Left hindlimb (tissue), 1 donor: ENCODE measurements around the gene SLC18A3.

ENCODE experiments used
- DNase-seq: peaks from one replicate; pipeline ENCODE4 v3.0.0-alpha.2; 2018

The SLC18A3 gene

DNA sequence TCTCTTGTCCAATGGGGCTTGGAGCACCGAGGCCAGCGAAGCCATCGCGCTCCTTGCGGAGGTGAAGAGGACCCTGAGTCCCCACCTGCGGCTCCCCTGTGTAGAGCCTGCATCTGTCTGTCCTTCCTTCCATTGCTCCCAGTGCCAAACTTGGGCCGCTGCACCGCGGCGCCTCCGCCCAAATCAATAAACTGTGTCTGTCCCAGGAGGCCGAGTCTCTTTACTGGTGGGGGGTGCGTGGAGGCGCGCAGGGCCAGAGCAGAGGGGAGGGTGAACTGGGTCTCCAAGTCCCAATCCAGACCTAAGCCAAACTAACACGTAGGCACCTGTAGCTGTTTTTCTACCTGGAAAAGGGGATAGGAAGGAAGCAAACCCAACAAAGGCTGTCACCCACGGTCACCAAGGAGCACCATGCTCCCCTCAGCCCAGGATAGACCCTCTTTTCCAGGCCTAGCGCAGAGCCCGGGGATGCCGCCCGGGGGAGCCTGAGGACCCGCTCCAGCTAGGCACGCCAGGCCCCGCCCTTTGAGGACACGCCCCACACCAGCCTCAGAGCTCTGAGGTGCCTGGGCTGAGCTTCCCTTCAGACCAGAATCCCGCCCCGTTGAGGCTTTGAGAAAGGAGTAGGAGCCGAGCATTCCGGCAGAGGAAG, 2.5 kb downstream of the SLC18A3 start:
- DNase-seq: no peak

DNA sequence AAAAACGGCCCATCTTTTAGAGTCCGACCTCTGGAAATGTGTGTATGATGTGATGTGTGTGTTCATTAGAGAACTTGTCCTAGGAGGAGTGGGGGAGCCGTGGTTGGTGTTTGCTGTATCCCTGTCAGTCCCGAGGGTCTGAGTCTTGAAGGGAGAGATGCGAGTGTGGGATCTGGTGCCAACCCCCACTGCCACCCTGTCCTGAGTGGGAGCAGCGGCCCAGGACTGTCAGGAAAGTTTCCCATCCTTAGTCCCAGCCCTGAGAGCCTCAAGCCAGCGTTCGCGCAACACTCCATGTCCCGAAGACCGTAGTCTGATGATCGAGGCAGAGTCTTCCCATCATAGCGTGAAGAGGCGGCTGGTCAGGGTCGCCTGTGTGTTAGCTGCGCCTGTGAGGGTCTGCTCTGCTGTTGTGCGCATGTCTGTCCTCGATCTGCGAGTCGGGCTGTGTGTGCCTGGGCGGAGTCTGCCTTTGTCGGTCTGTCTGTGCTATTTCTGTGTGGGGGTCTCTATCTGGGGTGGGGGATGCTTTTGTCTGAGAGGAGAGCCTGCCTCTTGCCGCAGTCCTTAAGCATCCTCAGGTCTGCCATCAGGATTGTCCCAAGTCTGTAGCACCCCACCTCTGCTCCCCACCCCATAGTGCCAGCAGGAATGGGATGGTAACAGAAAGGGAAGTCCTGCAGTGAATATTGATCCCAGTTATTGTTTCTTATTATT, 3.2 kb downstream of the SLC18A3 start:
- DNase-seq: no peak

DNA sequence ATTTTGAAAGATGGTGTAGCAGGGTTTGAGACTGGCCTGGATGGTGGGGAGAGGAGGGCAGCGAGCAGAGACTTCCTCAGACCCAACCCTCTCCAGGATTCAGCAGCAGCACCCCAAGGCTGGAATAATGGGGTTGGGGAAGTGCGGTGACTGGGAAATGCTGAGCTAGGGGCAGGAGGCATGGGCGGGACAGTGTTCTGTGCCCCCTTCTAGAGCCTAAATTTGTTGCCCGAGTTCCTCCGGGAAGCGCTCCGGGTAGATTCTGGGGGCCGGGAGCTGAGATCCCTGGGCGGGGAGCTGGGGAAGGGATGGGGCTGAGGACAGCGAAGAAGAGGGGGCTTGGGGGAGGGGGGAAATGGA, 3.8 kb downstream of the SLC18A3 start, which contains the start of gene CHAT:
Gene CHAT, plus strand, starts transcription at position 156 of the 360 bp plus-strand sequence. Its CDS starts 153 bp downstream, at position 309.
- no peak for DNase-seq

DNA sequence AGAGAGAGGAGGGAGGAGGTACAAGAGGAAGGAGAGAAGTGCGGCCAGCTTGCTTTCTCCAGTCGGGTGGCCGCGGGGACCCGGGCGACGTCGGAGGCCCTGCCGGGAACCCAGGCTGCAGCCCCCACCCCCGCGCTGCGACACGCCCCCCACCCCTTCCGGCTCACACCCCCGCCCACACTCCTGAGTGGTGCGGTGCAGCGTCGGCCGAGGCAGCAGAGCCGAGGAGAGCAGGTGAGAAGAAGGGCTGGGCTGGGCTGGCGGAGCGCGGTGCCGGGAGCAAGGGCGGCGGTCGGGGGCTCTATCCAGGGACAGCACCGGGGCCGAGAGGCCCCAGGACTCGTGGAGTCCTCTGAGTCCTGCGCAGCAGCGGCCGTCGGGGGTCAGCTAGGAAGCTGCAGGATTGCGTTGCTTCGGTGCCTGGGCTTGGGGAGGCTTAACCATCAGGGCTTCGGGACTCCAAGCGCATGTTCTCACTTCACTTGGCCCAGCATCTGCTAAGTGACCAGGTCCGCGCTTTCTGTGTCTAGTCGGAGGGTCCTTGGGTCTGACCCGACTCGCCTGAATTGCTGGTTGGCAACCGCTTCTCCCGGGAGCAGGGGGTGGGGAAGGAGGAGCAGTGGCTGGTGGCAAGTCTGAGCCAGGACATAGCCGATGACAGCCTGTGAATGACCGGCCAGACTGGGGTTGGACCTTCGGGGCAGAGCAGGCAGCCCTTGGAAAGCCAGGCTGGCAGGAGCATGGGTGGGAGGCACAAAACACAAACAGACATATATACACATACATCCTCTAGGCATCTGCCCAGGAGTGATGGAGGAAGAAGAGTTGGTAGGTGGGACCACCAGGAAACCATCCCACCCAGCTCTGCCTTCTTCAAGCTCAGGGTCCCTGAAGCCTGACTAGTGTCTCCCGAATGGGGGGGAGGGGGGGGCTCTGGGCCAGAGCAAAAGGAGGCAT, 4.4 kb downstream of the SLC18A3 start:
- no peak for DNase-seq

DNA sequence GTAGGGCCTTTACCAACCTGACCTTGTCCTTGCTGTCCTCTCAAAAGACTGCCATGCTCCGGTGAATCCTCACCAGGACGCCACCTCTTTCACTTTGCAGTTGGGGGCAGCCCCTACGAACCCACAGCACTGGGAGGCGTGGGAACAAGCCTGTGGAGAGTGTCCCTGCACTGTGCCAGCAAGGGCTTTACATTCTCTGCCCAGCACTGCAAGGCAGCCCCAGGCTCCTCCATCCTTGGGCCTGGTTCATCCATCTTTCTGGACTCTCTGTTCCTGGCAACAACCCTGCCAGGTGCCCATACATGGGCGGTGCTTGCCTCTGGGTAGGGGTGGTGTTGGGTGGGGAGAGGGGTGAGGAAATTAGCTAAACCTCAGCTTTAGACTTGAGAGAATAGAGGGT, 5.1 kb downstream of the SLC18A3 start:
- DNase-seq: no peak

DNA sequence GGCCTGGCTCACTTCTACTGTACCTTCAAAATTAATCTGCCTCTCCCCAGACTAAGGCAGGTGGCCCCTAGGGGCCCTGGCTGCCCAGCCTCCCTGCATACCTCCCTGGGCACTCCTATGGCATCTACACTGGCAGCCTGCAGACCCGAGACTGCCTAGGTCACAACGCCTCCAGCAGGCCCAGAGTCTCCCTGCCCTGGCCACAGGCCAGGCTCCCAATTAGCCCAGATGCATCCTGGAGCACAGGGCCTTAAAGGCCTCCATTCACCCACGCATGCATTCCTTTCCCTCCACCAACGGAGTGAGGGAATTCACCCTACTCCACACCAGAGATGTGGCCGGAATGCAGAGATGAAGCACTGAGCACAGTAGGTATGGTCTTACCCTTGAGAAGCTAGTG, 5.6 kb downstream of the SLC18A3 start:
- no peak for DNase-seq

DNA sequence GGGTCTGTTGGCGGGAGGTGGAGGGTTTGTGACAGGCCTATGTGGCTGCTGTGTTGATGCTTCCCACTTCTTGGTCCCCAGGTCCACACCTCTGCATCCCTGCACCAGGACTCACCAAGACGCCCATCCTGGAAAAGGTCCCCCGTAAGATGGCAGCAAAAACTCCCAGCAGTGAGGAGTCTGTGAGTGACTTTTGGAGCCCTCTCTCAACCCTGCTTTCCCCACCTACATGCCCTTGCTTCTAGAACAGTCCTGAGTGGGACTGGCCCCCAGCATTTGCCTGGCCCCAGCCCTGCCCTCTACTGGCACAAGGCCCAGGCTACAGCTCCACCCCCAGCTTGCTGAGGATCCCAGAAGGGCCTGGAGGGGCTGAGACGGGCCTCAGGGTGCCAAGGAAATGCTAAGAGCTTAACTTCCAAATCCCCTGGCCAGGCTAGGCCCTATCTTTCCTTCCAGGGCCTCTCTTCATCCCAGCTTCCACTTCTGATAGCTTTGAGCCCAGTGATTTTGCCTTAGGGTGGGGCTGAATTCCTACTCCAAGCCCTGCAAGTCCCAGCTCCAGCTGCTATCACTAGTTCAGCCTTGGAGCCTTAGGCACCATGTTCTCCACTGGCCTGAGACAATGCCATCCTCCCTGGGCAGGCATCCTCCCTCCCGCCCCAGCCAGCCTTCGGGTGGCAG, 6.5 kb downstream of the SLC18A3 start:
- no peak for DNase-seq

DNA sequence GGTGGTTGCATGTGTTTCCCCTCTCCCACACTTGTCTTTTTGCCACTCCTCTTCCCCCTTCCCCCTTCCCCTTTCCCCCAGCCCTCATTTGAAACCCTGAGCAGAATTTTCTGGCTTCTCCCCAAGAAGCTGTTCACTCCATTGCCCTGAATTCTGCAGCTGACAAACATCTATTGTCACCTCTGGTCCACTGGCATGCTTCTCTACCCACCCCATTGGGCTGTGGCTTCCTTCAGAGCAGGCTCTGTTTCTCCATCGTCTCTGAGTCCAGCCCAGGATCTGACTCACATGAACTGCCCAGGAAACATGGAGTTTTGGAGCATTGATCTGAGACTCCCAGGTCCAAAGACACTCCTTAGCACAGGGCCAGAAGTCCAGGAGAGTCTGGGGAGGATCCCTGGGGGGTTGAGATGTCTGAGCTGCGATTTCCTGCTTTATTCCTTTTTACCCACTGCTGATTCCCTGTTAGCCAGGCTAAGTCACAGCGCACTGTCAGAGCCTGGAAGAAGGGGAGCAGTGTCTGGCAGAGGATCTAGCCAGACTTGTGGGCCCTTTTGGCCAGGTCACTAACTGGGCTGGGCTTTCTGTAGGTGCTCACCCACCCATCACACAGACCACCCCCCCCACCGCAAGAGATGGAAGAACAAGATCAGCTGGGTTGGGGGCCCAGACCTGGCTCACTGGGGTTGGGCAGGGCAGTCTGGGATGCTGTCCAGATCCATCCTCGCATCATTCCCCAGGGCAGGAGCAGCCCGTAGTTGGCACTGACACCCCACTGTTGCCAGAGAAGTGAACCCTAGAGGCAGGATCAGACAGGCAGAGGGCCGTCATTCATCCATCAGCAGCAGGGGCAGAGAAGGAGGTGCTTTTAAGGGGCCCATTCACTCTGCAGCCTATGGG, 7.3 kb downstream of the SLC18A3 start:
- no peak for DNase-seq

DNA sequence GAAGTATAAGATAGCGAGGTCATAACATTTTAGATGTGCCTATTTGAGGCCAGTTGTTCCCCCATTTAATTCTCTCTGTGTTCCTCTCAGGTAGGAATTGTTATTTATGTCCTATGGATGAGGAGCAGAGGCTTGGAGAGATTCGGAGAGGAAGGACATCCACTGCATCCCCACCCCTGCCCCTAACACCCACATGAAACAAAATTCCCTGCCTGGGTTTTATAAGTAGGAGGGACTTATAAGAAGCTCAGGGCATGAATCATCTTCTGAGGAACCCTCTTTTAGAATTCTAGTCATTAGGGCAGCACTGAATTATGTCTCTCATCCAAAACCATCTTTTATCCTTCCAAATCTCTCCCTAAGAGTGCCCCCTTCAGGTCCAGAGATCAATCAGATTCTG, 8.7 kb downstream of the SLC18A3 start:
- no peak for DNase-seq

DNA sequence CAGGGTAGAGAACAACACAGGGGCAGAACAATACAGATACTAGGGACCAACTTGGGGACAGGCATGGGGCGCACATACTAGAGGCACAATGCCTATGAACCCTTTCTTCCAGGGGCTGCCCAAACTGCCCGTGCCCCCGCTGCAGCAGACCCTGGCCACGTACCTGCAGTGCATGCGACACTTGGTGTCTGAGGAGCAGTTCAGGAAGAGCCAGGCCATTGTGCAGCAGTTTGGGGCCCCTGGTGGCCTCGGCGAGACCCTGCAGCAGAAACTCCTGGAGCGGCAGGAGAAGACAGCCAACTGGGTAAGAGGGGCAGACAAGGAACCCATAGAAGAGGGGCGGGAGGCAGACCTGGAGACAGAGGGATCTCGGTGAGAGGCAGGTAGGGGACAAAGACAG, 9.5 kb downstream of the SLC18A3 start:
- DNase-seq: no peak

DNA sequence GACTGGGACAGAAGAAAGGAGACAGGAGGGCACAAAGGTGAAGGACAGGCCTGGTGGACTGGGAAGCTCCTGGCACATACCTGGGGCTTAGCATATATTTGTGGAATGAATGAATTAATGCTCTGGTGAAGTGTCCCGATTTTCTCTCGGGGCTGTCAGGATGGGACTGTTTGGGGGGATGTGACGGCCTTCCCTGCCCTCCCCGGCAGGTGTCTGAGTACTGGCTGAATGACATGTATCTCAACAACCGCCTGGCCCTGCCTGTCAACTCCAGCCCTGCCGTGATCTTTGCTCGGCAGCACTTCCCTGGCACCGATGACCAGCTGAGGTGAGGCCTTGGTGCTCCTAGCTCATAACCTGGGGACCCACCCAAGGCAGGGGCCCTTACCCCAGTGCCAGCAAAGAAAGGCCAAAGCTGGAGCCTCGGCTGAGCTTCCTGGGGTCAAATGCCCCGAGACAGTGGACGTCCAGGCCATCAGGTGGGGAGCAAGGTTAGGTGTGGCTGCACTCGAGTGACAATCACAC, 10.2 kb downstream of the SLC18A3 start:
- no peak for DNase-seq

DNA sequence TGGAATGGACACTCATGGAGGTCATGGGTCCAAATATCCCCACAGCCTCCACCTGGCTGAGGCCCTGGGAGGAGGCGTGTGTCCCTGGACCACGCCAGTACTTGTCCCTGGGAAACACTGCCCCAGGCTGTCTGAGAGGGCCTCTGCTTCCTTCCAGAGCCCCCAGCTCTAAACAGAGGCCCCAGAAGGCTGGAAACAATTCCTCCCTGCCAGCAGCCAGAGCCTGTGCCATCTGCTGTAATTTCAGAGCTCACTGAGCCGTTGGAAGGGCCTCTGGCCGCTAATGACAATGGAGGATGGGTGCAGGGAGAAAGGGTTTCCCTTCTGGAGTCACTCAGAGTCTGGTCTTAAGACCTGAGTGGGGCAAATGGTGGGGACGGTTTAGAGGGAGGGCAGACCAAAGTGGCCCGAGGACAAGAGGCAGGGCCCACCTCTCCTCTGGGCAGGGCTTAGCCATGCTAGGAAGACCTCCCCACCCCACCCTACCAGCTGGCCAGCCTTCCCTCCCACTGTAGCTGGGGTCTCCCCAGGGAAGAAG, 10.8 kb downstream of the SLC18A3 start:
- no peak for DNase-seq

DNA sequence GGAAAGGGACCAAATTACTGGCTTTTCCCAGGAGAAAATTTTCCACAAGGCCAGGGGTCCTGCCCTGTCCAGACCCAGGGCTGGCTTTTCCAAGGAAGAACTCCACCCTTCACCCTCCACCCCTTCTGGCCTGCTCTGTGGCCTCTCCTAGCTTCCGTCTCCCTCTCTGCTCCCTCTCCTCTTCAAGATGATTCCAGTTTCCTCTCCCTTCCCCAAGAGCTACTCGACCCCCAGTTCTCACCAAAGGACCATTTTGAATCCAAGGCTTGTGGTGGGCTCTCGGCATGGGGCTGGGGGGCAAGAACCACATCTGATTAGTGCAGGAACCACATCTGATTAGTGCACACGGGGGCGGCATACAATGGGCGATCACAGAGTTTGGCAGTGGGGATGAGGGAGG, 11.5 kb downstream of the SLC18A3 start:
- no peak for DNase-seq

DNA sequence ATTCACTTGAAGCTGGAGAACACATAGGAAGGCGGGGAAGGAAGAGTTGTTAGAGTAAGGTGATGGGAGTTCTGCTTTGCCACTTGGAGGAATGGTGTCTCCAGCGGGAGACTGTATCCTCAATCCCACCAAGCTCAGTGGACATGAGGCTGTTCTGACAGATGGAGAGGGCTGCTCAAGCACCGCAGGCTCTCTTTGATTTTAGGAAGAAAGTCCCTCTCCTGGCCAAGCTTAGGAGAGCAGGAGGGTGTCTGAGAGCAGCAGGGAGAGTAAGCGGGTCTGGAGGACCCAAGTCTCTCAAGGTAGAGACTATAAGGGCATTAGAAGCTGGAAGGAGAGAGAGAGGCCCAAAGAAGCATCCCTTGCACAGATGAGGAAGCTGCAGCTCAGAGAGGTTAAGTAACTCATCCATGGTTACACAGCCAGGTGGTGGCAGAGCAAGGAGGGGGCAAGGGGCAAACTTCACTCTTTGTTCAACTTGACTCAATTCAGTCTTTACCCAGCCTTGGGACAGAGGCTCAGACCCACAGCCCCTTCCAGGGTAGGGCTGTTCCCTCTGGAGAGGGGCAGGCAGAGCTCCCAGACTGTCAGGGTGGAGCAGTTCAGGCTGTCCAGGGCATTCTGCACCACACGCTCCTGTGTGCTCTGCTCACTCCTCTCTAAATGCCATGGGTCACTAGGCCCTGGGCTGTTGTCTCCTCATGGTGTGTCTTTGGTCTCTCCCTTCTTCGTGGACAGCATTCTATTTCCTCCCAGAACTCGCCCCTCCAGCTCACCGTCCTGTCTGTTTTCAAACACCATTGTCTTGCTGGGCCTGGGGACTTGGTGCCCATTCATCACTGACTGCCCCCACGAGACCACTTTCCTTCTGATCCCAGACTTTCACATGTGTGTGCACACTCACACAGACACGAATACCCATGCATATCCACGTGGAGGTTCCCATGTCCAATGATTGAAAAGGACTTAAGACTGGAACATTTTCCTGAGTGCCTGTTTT, 12.6 kb downstream of the SLC18A3 start:
- no peak for DNase-seq

DNA sequence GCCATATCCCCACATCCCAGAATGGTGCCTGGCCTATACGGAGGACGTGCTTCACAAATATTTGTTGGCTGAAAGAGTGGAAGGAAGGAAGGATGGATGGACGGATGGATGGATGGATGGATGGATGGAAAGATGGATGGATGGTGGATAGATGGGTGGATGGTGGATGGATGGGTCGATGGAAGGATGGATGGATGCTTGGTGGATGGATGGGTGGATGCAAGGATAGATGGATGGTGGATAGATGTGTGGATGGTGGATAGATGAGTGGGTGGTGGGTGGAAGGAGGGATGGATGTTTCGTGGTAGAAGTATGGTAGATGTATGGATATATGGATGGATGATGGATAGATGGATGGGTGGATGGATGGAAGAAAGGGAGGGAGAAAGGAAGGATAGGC, 14.5 kb downstream of the SLC18A3 start:
- no peak for DNase-seq

DNA sequence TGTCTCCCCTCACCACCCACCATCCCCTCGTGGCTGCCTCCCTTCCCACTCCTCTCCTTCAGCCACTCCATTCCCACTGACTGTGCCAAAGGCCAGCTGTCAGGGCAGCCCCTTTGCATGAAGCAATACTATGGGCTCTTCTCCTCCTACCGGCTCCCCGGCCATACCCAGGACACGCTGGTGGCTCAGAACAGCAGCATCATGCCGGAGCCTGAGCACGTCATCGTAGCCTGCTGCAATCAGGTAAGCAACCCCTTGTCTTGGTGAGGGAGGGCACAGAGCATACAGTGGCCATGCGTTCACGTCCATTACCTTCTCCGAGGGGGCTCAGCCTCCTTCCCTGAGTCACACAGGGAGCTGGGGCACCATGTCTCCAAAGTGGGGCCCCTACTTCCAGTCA, 15.3 kb downstream of the SLC18A3 start:
- no peak for DNase-seq

DNA sequence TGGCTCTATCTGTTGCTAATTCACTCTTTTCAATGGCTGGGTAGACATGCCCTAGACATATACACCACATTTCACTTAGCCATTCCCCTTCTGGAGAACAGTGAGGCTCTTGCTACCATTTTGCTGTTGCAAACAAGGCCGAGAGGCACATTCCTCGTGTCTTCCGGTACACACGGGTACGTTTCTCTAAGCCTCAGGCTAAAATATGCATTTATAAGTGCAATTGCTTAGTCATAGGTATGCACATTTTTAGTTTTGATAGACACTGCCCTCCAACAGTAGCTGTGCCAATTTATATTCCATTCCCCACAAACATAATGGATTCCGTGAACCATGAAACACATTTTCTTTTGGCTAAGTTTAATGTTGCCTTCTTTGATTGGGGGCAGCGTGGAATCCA, 16.9 kb downstream of the SLC18A3 start:
- DNase-seq: no peak

DNA sequence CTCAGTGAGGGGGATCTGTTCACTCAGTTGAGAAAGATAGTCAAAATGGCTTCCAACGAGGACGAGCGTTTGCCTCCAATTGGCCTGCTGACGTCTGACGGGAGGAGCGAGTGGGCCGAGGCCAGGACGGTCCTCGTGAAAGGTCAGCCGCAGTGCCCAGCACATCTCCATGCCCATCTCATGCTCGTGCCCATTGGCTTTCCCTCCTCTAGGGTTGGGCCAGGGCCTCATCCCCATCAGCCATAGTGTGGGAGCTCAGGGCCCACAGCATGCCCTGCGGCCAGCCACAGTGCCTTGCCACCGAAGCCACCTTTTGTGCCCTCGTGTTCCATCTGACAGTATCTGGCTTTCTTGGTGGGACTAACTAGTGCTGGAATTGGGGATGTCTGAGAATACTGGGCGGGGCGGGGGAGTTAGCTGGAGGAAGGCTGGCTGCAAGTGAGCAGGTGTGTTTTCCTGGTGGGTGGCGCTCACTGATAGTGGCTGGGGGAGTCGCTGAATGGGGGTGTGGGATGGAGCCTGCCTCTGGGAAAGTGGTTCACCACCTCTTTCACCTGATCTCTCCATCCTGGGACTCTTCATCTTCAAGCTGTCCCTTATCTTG, 17.6 kb downstream of the SLC18A3 start:
- no peak for DNase-seq

DNA sequence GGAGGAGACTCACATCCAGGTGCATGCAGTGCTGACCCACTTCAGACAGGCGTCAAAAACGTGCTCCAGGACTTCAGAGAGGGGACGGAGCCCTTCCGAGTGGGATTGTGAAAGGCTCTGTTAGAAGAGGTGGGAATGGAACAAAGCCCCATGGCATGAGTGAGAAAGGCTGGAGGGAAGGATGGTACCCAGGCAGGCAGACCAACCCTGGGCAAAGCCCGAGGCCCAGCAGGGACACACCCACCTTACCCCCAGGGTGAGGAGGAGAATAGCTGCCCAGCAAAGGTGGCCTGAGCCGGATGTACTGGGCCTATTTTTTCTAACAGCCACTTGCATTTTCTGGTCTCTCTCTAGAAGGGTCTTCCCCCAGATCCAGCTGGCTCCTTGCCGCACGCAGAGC, 18.5 kb downstream of the SLC18A3 start:
- DNase-seq: no peak

DNA sequence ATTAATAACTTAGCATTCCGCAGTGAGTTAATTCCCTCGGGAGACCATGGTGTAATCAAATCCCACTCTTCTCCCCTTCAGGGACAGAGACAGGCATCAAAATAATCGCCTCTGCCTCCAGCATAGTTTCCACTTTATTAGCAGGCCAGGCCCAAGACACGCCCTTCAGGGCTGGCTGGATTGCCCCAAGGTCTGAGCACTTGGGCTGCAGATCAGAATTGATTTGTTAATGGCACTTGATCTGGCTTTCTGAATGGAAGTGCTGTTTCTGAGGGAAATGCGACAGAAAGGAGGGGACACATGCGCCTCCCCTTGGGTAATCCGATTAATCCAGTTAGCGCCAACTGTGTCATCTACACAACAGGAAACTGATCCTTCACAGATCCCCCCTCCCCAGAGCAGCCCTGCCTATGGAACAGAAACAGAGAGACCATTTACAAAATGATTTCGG, 19.3 kb downstream of the SLC18A3 start:
- DNase-seq: no peak
